Coronary artery (tissue), 2 donors: ENCODE data around the gene CERS5.
A peak's percentile ranks its signal among the peaks of the same experiment; 100 is the strongest.

Experiments used
- DNase-seq: peaks from one replicate; pipeline ENCODE4 v3.0.0-alpha.2; 2017; ENCODE audit warnings: low spot score
- H3K27ac ChIP-seq, 2 donors: fragments of 200-600 bp; sonication (generic); one replicate each; pipeline ENCODE4 v1.5.1; 2016 to 2019
- H3K4me3 ChIP-seq: fragments of 200-600 bp; sonication (generic); 2 replicates; pipeline ENCODE4 v1.5.1; 2016; ENCODE audit warnings: mild to moderate bottlenecking, moderate library complexity
- CTCF ChIP-seq: fragments of 200-600 bp; sonication (generic); IDR thresholded peaks from one replicate; pipeline ENCODE4 v1.5.1; 2019; ENCODE audit warnings: antibody characterized with exemption

The CERS5 gene

GRCh38 chr12:50110762-50111351 lies 56.3 kb downstream of the CERS5 start:
- H3K4me3 ChIP-seq: peak overlapping the region; percentile 59

GRCh38 chr12:50110127-50110761 lies 56.9 kb downstream of the CERS5 start:
- Histone ChIP-seq H3K27ac (peak overlapping the region; percentile 95), H3K4me3 (peak overlapping the region; percentile 59)
- no peak for TF ChIP-seq CTCF
- DNase-seq: peak; percentile 80

More at GRCh38 chr12:50110762-50111351, 56.3 kb downstream of the CERS5 start:
- peak overlapping the region; percentile 95 for H3K27ac ChIP-seq
- no peak for TF ChIP-seq CTCF
- DNase-seq: peak; percentile 92

- Histone ChIP-seq H3K27ac (peak overlapping the region; percentile 95), H3K4me3 (no peak overlapping the region)
- no peak for TF ChIP-seq CTCF
- no peak for DNase-seq
These were observed 57.9 kb downstream of the CERS5 start for GRCh38 chr12:50109319-50109718.

- H3K27ac ChIP-seq: no peak overlapping the region
- TF ChIP-seq CTCF: no peak
- no peak for DNase-seq
- no peak overlapping the region for H3K4me3 ChIP-seq
These were observed 59.5 kb downstream of the CERS5 start for GRCh38 chr12:50107416-50108268.

- Histone ChIP-seq H3K4me3 (no peak overlapping the region), H3K27ac (no peak overlapping the region)
- no peak for DNase-seq
- no peak for TF ChIP-seq CTCF
These were observed 60.3 kb downstream of the CERS5 start for GRCh38 chr12:50106907-50107306.

GRCh38 chr12:50105913-50106450 lies 61.2 kb downstream of the CERS5 start:
- Histone ChIP-seq H3K27ac (no peak overlapping the region), H3K4me3 (no peak overlapping the region)
- no peak for DNase-seq
- no peak for TF ChIP-seq CTCF
